OCI-LY7 (cell line): Measurements from ENCODE around the gene CIAO3. TPM values are rescaled to one million over a fixed set of nuclear protein-coding genes. Genes with fewer than 3 reads are reported as not detected.

Experiments
- BruUV-seq: library from RNA; stranded (reverse); fragments of 400-500 nt; replicated peaks from 2 replicates; lab custom pipeline; 2021; lab: Mats Ljungman, UMichigan
- CTCF ChIA-PET: fragments of 300-600 bp; sonication (Branson Sonifier 250); formaldehyde crosslinking; loops from one replicate; lab custom pipeline; 2022; ENCODE audit warnings: antibody characterized with exemption; ENCODE audit not compliant: unreplicated experiment; lab: Charles Lee
- POLR2A ChIA-PET: fragments of 300-600 bp; sonication (Branson Sonifier 250); formaldehyde crosslinking; loops from one replicate; lab custom pipeline; 2022; ENCODE audit warnings: antibody characterized with exemption; lab: Charles Lee
- DNase-seq: peaks from one replicate; pipeline ENCODE4 v3.0.0-alpha.2; 2015; ENCODE audit warnings: low spot score
- H2AFZ ChIP-seq: fragments of 200-600 bp; sonication (generic), shearing (Covaris generic); 2 replicates; pipeline ENCODE4 v1.6.1; 2014; ENCODE audit warnings: mild to moderate bottlenecking, antibody characterized with exemption, low read length, moderate library complexity
- H3K27ac ChIP-seq: fragments of 200-600 bp; sonication (generic); 2 replicates; pipeline ENCODE4 v1.5.1; 2014; ENCODE audit warnings: mixed run types, low read depth, mild to moderate bottlenecking, moderate library complexity, low read length, inconsistent platforms; ENCODE audit not compliant: poor library complexity, severe bottlenecking
- H3K36me3 ChIP-seq: fragments of 200-600 bp; sonication (generic); 2 replicates; pipeline ENCODE4 v1.6.1; 2014; ENCODE audit warnings: mild to moderate bottlenecking, antibody characterized with exemption, low read length, moderate library complexity, mixed read lengths; ENCODE audit not compliant: insufficient read depth
- H3K4me1 ChIP-seq: fragments of 200-600 bp; sonication (generic); 2 replicates; pipeline ENCODE4 v1.5.1; 2014; ENCODE audit warnings: mild to moderate bottlenecking, low read length; ENCODE audit not compliant: insufficient read depth, poor library complexity, severe bottlenecking
- H3K4me2 ChIP-seq: fragments of 200-600 bp; sonication (generic); 2 replicates; pipeline ENCODE4 v1.6.1; 2014; ENCODE audit warnings: mild to moderate bottlenecking, low read length
- H3K4me3 ChIP-seq: fragments of 200-600 bp; sonication (generic); 2 replicates; pipeline ENCODE4 v1.5.1; 2014; ENCODE audit warnings: mild to moderate bottlenecking, low read depth, low read length; ENCODE audit not compliant: poor library complexity, severe bottlenecking
- H3K79me2 ChIP-seq: fragments of 200-600 bp; sonication (generic); 2 replicates; pipeline ENCODE4 v1.6.1; 2016; ENCODE audit warnings: low read depth, mild to moderate bottlenecking, low read length, moderate library complexity, mixed read lengths; ENCODE audit not compliant: insufficient read depth
- H3K9me2 ChIP-seq: fragments of 200-600 bp; sonication (generic); 2 replicates; pipeline ENCODE4 v1.6.1; 2016; ENCODE audit warnings: mild to moderate bottlenecking, low read length, mixed read lengths; ENCODE audit not compliant: insufficient read depth
- H3K9me3 ChIP-seq: fragments of 200-600 bp; sonication (generic); 2 replicates; pipeline ENCODE4 v1.6.1; 2014; ENCODE audit warnings: mild to moderate bottlenecking, mixed run types, low read length, mixed read lengths
- H4K20me1 ChIP-seq: fragments of 200-600 bp; sonication (generic); 2 replicates; pipeline ENCODE4 v1.6.1; 2014; ENCODE audit warnings: mild to moderate bottlenecking, antibody characterized with exemption, low read length, moderate library complexity, mixed read lengths; ENCODE audit not compliant: insufficient read depth
- CTCF ChIP-seq: fragments of 200-600 bp; sonication (generic); conservative IDR thresholded peaks from 2 replicates; pipeline ENCODE4 v1.5.1; 2014; ENCODE audit warnings: mild to moderate bottlenecking, antibody characterized with exemption, low read length, moderate library complexity, mixed read lengths
- EZH2phosphoT487 ChIP-seq: fragments of 200-600 bp; sonication (generic); IDR thresholded peaks from 2 replicates; pipeline ENCODE4 v1.6.1; 2018; ENCODE audit warnings: low read depth, borderline replicate concordance, mild to moderate bottlenecking, mixed run types, antibody characterized with exemption, low read length, moderate library complexity, mixed read lengths
- intact Hi-C: fragments of 100-400 bp; cut with micrococcal nuclease; formaldehyde crosslinking; loops from one replicate; pipeline ENCODE4 v1.10.0; 2022; ENCODE audit not compliant: unreplicated experiment
- total RNA-seq, 2 experiments: library from RNA; depleted of rRNA in 1 of 2; stranded (reverse); fragments of >200 nt in 1 of 2; shearing (Covaris generic) in 1 of 2; gene quantifications; 2 replicates each; pipeline ENCODE4 v1.2.3, GENCODE V29; 2014 to 2022

The CIAO3 gene
- total RNA-seq, 2 experiments from 2014 or later: 156 to 169 TPM

- no peaks in the 10 kb centered on the region for H3K9me3 ChIP-seq
- H3K36me3 ChIP-seq: peaks cover 58% of the 10 kb centered on the region
- peaks cover 45% of the 10 kb centered on the region for H3K4me1 ChIP-seq
- TSS peak; percentile 56 for BruUV-seq
- H3K79me2 ChIP-seq: peaks cover 34% of the 10 kb centered on the region
- DNase-seq: no peak
- H4K20me1 ChIP-seq: no peaks in the 10 kb centered on the region
- intact Hi-C loops: no loop called here
- peak overlapping the region; percentile 89 for H3K4me2 ChIP-seq
- H3K9me2 ChIP-seq: no peaks in the 10 kb centered on the region
- POLR2A ChIA-PET: interaction anchor here (1.0 to 5.2 kb wide), 4 partner anchors 9 to 354 kb away, joined by 3 to 26 read pairs (median 7); partner anchors contain the start of genes ANTKMT and CCDC78
- H3K4me3 ChIP-seq: peak overlapping the region; percentile 71
- CTCF ChIA-PET: interaction anchor here (0.6 to 0.9 kb wide), 2 partner anchors 16 to 1204 kb away, joined by 3 read pairs; no protein-coding TSS in a partner anchor
- H2AFZ ChIP-seq: no peak overlapping the region
- H3K27ac ChIP-seq: peak overlapping the region; percentile 97
- TF ChIP-seq CTCF (no peak), EZH2phosphoT487 (no peak)
Measured at GRCh38 chr16:736936-737481, 3.8 kb downstream of the CIAO3 start.

GRCh38 chr16:735982-736453, 4.8 kb downstream of the CIAO3 start:
- Histone ChIP-seq H3K9me3 (no peaks in the 10 kb centered on the region), H3K27ac (peak overlapping the region; percentile 97), H2AFZ (no peak overlapping the region), H3K9me2 (no peaks in the 10 kb centered on the region), H4K20me1 (no peaks in the 10 kb centered on the region), H3K79me2 (peaks cover 34% of the 10 kb centered on the region), H3K36me3 (peaks cover 67% of the 10 kb centered on the region), H3K4me3 (peak overlapping the region; percentile 71), H3K4me1 (peaks cover 43% of the 10 kb centered on the region), H3K4me2 (peak overlapping the region; percentile 89)
- TF ChIP-seq CTCF (no peak), EZH2phosphoT487 (no peak)
- no TSS peak for BruUV-seq
- ChIA-PET CTCF (no interaction called here), POLR2A (interaction anchor here (0.5 to 5.2 kb wide), 5 partner anchors 11 to 976 kb away, joined by 3 to 26 read pairs (median 5); partner anchors contain the start of genes ANTKMT and CCDC78)
- intact Hi-C loops: no loop called here
- DNase-seq: no peak
